ENCODE data around the gene WIPF1. TPM values are rescaled to one million over a fixed set of nuclear protein-coding genes. Genes with fewer than 3 reads are reported as not detected.
A peak's percentile ranks its signal among the peaks of the same experiment; 100 is the strongest.

WIPF1 gene
- total RNA-seq, 1 donor, result 20.5 TPM

- DNase-seq (ENCODE audit: low read depth), result peak; percentile 86
- H3K4me3 ChIP-seq (ENCODE audit: low read depth, low read length), result no peak overlapping the region
- TF ChIP-seq, protein P1, sequence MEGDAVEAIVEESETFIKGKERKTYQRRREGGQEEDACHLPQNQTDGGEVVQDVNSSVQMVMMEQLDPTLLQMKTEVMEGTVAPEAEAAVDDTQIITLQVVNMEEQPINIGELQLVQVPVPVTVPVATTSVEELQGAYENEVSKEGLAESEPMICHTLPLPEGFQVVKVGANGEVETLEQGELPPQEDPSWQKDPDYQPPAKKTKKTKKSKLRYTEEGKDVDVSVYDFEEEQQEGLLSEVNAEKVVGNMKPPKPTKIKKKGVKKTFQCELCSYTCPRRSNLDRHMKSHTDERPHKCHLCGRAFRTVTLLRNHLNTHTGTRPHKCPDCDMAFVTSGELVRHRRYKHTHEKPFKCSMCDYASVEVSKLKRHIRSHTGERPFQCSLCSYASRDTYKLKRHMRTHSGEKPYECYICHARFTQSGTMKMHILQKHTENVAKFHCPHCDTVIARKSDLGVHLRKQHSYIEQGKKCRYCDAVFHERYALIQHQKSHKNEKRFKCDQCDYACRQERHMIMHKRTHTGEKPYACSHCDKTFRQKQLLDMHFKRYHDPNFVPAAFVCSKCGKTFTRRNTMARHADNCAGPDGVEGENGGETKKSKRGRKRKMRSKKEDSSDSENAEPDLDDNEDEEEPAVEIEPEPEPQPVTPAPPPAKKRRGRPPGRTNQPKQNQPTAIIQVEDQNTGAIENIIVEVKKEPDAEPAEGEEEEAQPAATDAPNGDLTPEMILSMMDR (IDR thresholded peaks at IDR 0.05; ENCODE audit: insufficient read depth, low read length), result no peak
These were observed 38.3 kb upstream of the WIPF1 start for GRCh38 chr2:174635776-174636404.

- no peak overlapping the region for H3K4me3 ChIP-seq (ENCODE audit: low read depth, low read length)
- no peak for DNase-seq (ENCODE audit: low read depth)
- TF ChIP-seq, protein P1 (IDR thresholded peaks at IDR 0.05; ENCODE audit: insufficient read depth, low read length), result no peak
These were observed 37.5 kb upstream of the WIPF1 start for GRCh38 chr2:174635015-174635593.

DNA sequence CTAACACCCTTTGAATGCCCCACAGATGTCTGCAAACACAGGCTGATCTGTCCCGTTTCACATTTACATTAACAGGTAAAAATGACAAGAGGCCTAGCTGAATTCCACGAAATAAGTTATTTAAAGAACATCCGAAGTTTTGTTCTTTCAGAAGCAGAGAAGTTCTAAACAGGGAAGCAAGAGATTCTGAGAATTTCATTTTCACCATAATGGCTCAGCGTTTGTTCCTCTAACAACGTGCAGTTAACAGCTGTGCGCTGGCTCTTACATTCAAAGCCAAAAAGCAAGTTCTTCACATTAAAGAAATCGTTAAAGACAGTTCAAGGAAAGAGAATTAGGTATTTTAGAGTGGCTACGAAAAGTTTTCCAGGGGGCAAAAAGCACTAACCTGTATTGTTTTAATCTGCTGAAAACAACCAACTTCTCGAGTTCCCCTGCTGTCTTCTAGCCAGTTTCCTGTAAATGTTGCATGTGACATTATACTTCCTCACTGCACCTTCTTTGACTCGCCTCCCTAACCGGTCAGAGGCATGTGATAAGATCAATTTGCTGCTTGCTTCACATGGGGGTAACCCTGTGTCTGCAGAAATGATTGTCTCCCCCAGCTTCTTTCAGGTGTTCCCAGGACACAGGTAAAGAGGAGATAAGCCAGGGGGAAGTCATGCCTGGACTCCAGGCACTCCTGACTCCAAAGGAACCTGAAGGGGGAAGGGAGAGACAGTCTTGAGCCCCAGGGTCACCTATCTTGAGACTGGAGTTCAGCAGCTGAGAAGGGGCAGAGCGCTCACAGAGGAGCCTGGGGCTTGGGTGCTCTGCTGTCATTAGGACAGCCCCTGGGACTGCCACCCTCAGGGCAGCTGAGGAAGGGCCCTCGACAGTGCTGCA lies 36.8 kb upstream of the WIPF1 start:
- DNase-seq (ENCODE audit: low read depth), result peak; percentile 37
- TF ChIP-seq, protein P1 (IDR thresholded peaks at IDR 0.05; ENCODE audit: insufficient read depth, low read length), result no peak
- H3K4me3 ChIP-seq (ENCODE audit: low read depth, low read length), result peak overlapping the region; percentile 9

DNA sequence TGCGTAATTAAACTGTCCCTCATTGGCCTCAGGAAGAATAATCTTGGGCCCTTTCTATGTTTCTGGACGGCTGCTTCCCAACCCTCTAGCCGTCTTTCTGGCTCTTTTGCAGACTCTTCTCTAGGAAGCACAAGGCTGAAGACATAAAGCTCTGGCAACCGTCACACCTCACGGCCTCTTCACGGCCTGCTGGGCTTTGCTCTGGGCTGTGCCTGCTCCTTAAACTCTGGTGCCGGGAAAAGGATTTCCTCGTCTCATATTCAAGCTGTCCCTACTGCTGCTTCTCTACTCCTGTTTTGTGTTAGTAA lies 36.0 kb upstream of the WIPF1 start:
- TF ChIP-seq, protein P1 (IDR thresholded peaks at IDR 0.05; ENCODE audit: insufficient read depth, low read length), result no peak
- peak; percentile 46 for DNase-seq (ENCODE audit: low read depth)
- H3K4me3 ChIP-seq (ENCODE audit: low read depth, low read length), result no peak overlapping the region

DNA sequence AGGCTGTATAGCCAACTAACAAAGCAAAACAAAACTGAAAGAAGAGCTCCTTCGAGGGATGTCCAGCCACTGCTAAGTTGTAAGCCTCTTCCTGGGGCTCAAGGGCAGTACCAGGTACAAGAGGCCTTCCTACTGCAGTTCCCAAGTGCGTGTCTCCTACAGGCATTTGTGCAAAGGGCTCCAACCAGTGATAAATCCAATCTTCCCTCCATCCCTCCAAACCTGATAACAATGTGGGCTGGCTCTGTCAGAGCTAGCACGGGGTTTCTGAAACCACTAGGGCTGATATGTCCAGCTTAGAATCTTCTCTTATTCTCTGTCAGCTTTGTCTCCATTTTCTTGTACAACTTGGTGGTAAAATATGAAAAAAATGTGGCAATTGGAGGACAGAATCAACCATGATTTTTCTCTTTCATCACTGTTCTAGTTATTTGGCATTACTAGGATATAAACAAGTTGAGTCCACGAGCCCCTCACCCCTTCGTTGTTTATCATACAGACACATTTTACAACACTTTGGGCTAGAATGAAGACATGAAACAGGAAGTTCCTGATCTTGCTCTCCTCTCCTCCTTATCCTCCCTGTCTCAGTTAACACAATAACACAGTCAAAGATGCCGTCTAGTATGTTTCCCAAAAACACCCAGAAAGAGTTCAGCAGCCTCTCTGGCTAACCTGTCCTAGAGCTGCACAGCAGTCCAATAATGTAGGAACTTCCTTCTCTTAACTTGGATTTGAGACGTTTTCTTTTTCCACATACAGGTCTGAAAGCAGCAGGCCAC lies 35.4 kb upstream of the WIPF1 start:
- DNase-seq (ENCODE audit: low read depth), result peak; percentile 63
- peak overlapping the region; percentile 31 for H3K4me3 ChIP-seq (ENCODE audit: low read depth, low read length)
- TF ChIP-seq, protein P1 (IDR thresholded peaks at IDR 0.05; ENCODE audit: insufficient read depth, low read length), result no peak
